Fibroblast of peridontal ligament (primary cell): ENCODE data around the gene C3orf62.
A peak's percentile ranks its signal among the peaks of the same experiment; 100 is the strongest.
"Not testable (repeated sequence)": the region's sequence is repeated elsewhere in the genome, so short reads cannot be mapped to it uniquely, and the experiment has no call there.

ENCODE experiments used
- DNase-seq: peaks from one replicate; pipeline ENCODE4 v3.0.0-alpha.2; 2010; ENCODE audit errors: extremely low read depth

The C3orf62 gene

DNA sequence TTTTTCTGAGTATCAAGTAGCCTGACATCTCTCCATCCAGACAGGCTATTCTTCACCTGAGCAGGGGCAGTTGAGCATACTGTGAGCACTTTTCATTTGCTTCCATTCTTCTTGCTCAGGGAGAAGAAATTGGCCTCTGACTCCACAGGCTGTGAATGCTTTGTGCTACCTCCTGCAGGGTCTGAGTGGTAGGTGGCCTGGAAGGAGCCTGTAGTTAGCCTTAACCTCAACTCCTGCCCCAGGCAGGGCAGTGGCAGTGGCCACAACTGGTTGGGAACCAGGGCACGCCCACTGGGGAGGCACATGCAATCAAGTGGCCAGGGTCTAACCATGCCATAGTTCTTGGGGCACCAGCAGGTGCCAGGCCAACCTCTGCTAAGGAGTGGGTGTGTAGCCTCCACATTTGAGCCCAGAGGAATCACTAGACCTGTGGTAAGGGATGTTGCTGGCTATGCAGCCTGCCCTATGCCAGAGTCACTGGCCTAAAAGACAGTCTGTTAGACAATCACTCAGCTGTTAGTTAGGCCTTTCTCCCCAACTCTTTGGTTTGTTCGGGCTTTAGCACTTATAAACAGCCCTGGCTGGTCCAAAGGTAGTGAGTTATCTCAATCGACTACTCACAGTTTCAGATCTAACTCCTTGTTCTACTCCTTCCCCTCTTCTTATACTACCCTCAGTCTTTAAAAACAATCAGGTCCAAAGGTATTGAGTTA lies 7.4 kb downstream of the C3orf62 start:
- DNase-seq = no peak

GRCh38 chr3:49266410-49267095 lies 10.5 kb downstream of the C3orf62 start:
- peak; percentile 60 for DNase-seq

DNA sequence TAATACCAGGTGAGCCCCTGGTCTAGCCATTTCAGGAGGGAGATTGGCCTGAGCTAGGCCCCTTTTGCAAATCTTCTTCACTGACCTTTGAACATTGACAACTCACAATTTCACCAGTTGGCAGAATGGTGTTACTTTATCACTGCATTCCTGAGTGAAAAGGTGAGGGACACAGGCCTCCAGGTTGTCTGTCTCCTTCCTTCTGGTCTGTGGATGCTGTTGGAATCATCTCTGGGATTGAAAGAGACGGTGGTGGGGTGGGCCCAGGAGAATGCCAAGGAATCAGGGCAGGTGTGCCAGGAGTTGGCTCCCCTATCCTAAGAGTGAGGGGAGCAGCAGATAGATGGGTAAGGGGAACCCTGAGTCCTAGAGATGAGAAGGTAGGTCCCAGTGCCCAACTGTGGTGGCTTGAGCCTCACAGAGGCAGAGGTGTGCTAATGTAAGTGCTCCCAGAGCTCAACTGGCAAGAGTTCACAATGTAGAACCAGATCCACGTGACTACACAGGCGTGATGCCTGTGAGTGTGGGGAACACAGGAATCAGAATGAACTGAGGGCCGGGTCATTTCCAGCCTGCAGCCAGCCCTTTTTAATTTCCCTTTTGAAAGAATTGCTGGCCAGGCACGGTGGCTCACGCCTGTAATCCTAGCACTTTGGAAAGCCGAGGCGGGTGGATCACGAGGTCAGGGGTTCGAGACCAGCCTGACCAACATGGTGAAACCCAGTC lies 11.2 kb downstream of the C3orf62 start:
- DNase-seq = no peak

DNA sequence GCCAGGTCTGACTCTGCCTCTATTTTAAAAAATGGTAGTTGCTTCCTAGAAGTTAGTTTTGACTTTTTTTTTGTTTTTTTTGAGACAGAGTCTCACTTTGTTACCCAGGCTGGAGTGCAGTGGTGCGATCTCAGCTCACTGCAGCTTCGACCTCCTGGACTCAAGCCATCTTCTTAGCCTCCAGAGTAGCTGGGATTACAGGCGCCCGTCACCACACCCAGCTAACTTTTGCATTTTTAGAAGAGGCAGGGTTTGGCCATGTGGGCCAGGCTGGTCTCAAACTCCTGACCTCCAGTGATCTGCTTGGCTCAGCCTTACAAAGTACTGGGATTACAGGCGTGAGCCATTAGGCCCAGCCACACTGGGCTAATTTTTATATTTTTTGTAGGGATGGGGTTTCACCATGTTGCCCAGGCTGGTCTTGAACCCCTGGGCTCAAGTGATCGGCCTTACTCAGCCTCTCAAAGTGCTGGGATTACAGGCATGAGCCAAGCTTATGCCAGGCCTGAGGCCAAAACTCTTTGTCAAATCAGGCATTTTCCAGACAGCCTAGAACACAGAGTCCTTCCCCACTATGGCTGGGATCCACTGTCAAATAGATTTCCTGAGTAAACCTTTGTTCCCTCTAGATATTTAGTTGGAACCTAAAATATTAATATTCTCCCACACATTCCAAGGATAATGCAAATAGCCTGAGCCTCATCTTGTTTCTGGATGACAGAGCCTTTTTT lies 13.7 kb downstream of the C3orf62 start:
- DNase-seq = no peak

GRCh38 chr3:49260806-49261324 lies 16.2 kb downstream of the C3orf62 start:
- DNase-seq = no peak

- no peak for DNase-seq
Measured at GRCh38 chr3:49257187-49257586, 19.8 kb downstream of the C3orf62 start.

- DNase-seq = no peak
Measured at GRCh38 chr3:49255718-49256511, 21.1 kb downstream of the C3orf62 start.

- DNase-seq = no peak
Measured at GRCh38 chr3:49255112-49255511, 21.9 kb downstream of the C3orf62 start.

DNA sequence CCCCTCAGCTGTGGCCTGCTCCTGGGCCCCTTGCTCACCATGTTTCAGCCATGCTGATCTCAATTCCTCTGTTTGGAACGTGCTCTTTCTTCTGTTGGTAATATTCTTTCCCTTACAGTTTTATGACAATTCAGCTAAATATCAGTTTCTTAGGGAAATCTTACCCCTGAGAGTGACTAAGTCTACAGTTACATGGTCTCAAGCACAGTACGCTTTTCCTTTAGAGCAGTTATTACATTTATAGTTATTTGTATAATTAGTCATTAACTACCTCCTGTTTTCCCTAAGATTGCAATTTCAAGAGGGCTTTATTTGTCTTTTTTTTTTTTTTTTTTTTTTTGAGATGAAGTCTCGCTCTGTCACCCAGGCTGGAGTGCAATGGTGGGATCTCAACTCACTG lies 23.5 kb downstream of the C3orf62 start:
- no peak for DNase-seq

DNA sequence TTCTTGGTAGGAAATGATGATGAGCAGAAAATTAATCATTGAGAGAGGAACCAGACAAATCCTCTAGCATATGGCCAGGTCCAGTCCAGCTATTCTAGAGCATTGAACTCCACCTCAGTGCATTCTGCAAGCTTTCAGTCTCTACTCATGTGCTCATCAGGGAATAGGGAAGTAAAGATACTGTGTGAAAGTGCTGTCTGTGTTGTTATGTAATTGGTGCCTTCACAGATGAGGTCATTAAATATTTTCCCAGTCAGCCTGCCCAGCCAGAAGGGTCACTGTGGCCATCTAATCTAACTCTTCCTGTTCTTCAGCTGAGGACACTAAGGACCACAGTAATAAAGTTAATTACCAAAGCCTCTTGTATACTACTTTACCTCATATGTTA lies 28.2 kb downstream of the C3orf62 start:
- DNase-seq = peak; percentile 36

- DNase-seq = no peak
Measured at GRCh38 chr3:49244581-49245205, 32.3 kb downstream of the C3orf62 start.

GRCh38 chr3:49240091-49240490 lies 36.9 kb downstream of the C3orf62 start:
- DNase-seq = not testable (repeated sequence)

GRCh38 chr3:49238274-49239127 lies 38.5 kb downstream of the C3orf62 start:
- DNase-seq = peak; percentile 58

GRCh38 chr3:49237344-49237743 lies 39.7 kb downstream of the C3orf62 start:
- DNase-seq = no peak

DNA sequence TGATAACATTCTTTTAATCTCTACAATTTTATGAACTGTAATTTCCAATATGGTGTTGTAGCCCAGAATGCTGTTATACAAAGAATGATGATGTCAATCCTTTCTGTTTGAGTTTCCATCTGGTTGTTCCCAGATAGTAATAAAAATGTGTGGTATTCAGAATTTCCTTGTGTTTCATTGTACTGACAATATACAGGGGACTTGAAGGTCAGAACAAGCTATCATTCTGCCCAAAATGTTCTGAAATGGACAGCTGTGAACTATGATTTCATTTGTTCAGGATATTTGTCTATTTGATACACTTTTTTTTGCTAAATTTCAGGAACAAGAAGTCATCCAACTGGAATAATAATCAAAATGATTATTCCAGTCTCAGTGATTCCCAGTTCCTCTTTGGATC lies 40.8 kb downstream of the C3orf62 start:
- DNase-seq = no peak

DNA sequence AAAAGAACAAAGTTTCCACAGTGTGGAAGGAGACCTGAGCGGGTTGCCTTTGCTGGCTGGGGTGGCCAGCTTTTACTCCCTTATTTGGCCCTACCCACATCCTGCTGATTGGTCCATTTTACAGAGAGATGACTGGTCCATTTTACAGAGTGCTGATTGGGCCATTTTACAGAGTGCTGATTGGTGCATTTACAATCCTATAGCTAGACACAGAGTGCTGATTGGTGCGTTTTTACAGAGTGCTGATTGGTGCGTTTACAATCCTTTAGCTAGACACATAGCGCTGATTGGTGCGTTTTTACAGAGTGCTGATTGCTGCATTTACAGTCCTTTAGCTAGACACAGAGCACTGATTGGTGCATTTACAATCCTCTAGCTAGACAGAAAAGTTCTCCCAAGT lies 48.2 kb downstream of the C3orf62 start:
- not testable (repeated sequence) for DNase-seq

DNA sequence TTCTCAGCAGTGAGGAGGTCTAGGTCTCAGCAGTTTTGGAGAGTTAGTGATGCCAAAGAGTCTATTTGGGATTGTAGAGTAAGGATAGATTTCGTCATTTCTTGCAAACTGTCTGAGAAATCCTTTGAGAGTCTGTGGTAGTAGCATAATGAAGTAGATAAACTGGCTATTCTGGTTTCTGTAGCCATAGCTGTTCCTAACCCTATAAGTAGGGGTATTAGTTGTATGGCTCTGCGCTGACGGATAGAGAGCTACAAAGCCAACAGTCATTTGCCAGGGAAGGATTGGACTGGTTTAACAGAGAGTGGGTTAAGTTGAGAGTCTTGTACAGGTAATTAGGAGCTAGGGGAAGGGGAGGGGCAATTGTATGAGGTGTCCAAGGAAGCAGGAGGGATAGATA lies 55.0 kb downstream of the C3orf62 start:
- no peak for DNase-seq

- not testable (repeated sequence) for DNase-seq
Measured at GRCh38 chr3:49220985-49221563, 56.0 kb downstream of the C3orf62 start.

GRCh38 chr3:49219132-49219531 lies 57.9 kb downstream of the C3orf62 start:
- DNase-seq = no peak
